Measurements from ENCODE around the gene KCNK5. TPM values are rescaled to one million over a fixed set of nuclear protein-coding genes. Genes with fewer than 3 reads are reported as not detected.

Gene KCNK5
- total and polyA plus RNA-seq, 2 of the 8 experiments (the other 6 are each of a cell fraction or from before 2014, with no cell fraction given): 20.9 to 44.3 TPM

DNA sequence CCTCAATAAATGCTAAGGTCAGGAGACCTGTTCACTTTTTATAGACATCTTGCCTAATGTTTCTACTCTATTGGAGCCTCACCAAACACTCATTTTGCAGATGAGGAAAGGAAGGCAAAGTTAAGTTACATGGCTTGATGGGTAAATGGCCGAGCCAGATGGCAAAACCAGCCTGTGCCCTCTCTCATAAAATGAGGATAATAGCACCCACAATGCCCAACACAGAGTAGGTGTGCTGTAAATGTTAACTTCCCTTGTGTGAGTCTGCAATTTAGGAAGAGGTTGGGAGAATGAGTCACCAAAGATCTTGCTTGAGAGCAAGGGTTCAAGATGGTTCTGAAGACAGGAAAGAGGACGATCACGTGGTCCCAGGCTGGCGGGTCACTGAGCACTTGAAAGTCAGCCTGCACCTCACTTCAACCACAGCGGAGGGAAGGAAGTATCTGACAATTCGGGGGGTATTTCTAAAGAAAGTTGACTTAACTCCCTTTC, 3.3 kb downstream of the KCNK5 start:
- H3K56ac ChIP-seq (replicated peaks; ENCODE audit: insufficient read length, low read depth, low read length): no peak overlapping the region
- H4K20me1 ChIP-seq (replicated peaks in 1 of 2; ENCODE audit: control insufficient read depth in 1 of 2, insufficient read depth in 2 of 2, low read length in 2 of 2): peaks cover 33 to 46% of the 10 kb centered on the region in 2 experiments
- DNase-seq (ENCODE audit: low read depth in 1 of 2, low spot score in 2 of 2) (no peak), FAIRE-seq (no peak)
- H3K4ac ChIP-seq (replicated peaks; ENCODE audit: insufficient read length, low read depth, low read length): no peak overlapping the region
- peaks cover 0 to 2% (median 0%) of the 10 kb centered on the region in 4 experiments; a peak in 4 of 8 replicates for H3K36me3 ChIP-seq (ENCODE audit: control insufficient read depth in 2 of 4, insufficient read depth in 4 of 4, low read length in 3 of 4)
- H4K91ac ChIP-seq (replicated peaks; ENCODE audit: insufficient read length, low read length): no peak overlapping the region
- no peaks in the 10 kb centered on the region; a peak in 1 of 7 replicates for H3K27me3 ChIP-seq (replicated peaks in 1 of 4; ENCODE audit: control insufficient read depth in 3 of 4, extremely low read depth in 1 of 4, insufficient read depth in 3 of 4, low read length in 3 of 4)
- ChIA-PET POLR2A (ENCODE audit: partially characterized antibody) (interaction anchor here (0.8 to 7.8 kb wide), 4 partner anchors 8 to 69 kb away, joined by 3 to 66 read pairs (median 6); no protein-coding TSS in a partner anchor), CTCF (ENCODE audit: partially characterized antibody) (interaction anchor here (1.1 to 72.8 kb wide), 4 partner anchors 25 to 70 kb away, joined by 3 to 1738 read pairs (median 420); partner anchors contain the start of gene KCNK17)
- no peak overlapping the region for H2BK20ac ChIP-seq (ENCODE audit: low read length)
- H3K18ac ChIP-seq (ENCODE audit: extremely low read depth, low read length): no peak overlapping the region
- no peak overlapping the region for H2BK12ac ChIP-seq (ENCODE audit: low read depth, low read length)
- H2BK5ac ChIP-seq (ENCODE audit: low read depth, low read length): no peak overlapping the region
- no peak overlapping the region for H2BK120ac ChIP-seq (replicated peaks; ENCODE audit: low read depth, low read length)
- H3K23ac ChIP-seq (ENCODE audit: insufficient read length): no peak overlapping the region
- peak overlapping the region; percentile 83 to 89; a peak in 3 of 4 replicates for H3K4me2 ChIP-seq (ENCODE audit: insufficient read depth in 1 of 2, low read depth in 2 of 2, low read length in 2 of 2)
- no peak overlapping the region for H2AFZ ChIP-seq (ENCODE audit: low read length)
- no peak overlapping the region for H3K14ac ChIP-seq (ENCODE audit: insufficient read length)
- H4K8ac ChIP-seq (ENCODE audit: extremely low read depth, insufficient read depth, low read length): no peak overlapping the region
- peak overlapping the region; percentile 3 for H4K5ac ChIP-seq (ENCODE audit: insufficient read length, low read depth, low read length)
- no peak overlapping the region for H2BK15ac ChIP-seq (ENCODE audit: low read length)
- peaks cover 17% of the 10 kb centered on the region for H3K79me1 ChIP-seq (ENCODE audit: low read depth, low read length)
- H3K9me3 ChIP-seq (ENCODE audit: insufficient read depth in 2 of 2, low read depth in 1 of 2, low read length in 1 of 2): no peaks in the 10 kb centered on the region
- no peak overlapping the region; a peak in 1 of 7 replicates for H3K9ac ChIP-seq (replicated peaks in 1 of 4; ENCODE audit: extremely low read depth in 1 of 4, low read depth in 3 of 4, low read length in 3 of 4)
- no peak overlapping the region for H2AK5ac ChIP-seq (ENCODE audit: low read depth, low read length)
- H3K79me2 ChIP-seq (ENCODE audit: control insufficient read depth in 1 of 2, insufficient read depth in 2 of 2, low read length in 2 of 2): peaks cover 41 to 79% of the 10 kb centered on the region in 2 experiments
- H3K4me3 ChIP-seq (ENCODE audit: extremely low read depth in 1 of 4, insufficient read depth in 2 of 4, low read depth in 3 of 4, low read length in 4 of 4): peak overlapping the region in 1 of 4 experiments; percentile 76; a peak in 2 of 8 replicates
- 85% methylated on average over 6 of the region's 6 CpGs; no CpG with 5 or more reads in 1 of the 2 experiments for WGBS, 2 experiments (ENCODE audit: extremely low coverage in 1 of 2, insufficient coverage in 1 of 2, insufficient read length in 1 of 2, insufficient replicate concordance in 2 of 2, low coverage in 1 of 2, low lambda C conversion rate in 2 of 2, missing lambda C conversion rate in 1 of 2)
- H3K27ac ChIP-seq (ENCODE audit: low read depth, low read length): no peak overlapping the region
- H3K23me2 ChIP-seq (ENCODE audit: low read depth, low read length): peaks cover 19% of the 10 kb centered on the region
- H3K4me1 ChIP-seq (replicated peaks in 1 of 4; ENCODE audit: control insufficient read depth in 3 of 4, insufficient read depth in 4 of 4, low read length in 3 of 4): peaks cover 16 to 43% (median 26%) of the 10 kb centered on the region in 4 experiments
- TF ChIP-seq KDM5A (IDR thresholded peaks at IDR 0.05; ENCODE audit: low read length): no peak
- TF ChIP-seq RBBP5 (IDR thresholded peaks at IDR 0.05; ENCODE audit: borderline replicate concordance, low read depth, low read length): no peak
- no peak for TF ChIP-seq TAF1 (IDR thresholded peaks at IDR 0.05; ENCODE audit: low read depth, low read length)
- TF ChIP-seq BRCA1 (IDR thresholded peaks at IDR 0.05; ENCODE audit: low read depth, low read length): no peak
- TF ChIP-seq TCF12 (IDR thresholded peaks at IDR 0.05; ENCODE audit: low read depth, low read length): no peak
- no peak for TF ChIP-seq CTBP2 (IDR thresholded peaks at IDR 0.05; ENCODE audit: borderline replicate concordance, insufficient read depth, insufficient read length, low read length)
- TF ChIP-seq SIRT6 (IDR thresholded peaks at IDR 0.05; ENCODE audit: low read length): no peak
- no peak for TF ChIP-seq SAP30 (IDR thresholded peaks at IDR 0.05; ENCODE audit: insufficient read depth, insufficient replicate concordance, low read length)
- TF ChIP-seq RNF2 (IDR thresholded peaks at IDR 0.05; ENCODE audit: borderline replicate concordance, low read depth, low read length, missing control alignments, poor library complexity, severe bottlenecking): no peak
- TF ChIP-seq KDM1A (IDR thresholded peaks at IDR 0.05; ENCODE audit: borderline replicate concordance, low read length): no peak
- TF ChIP-seq JUN (IDR thresholded peaks at IDR 0.05; ENCODE audit: low read depth, low read length): no peak
- no peak for TF ChIP-seq CREB1 (IDR thresholded peaks at IDR 0.05)
- TF ChIP-seq NANOG (IDR thresholded peaks at IDR 0.05; ENCODE audit: insufficient read depth, low read depth, low read length, poor library complexity, severe bottlenecking): no peak
